Heart left ventricle (tissue), 16 donors: ENCODE measurements around the gene COLEC11. TPM values are rescaled to one million over a fixed set of nuclear protein-coding genes. Genes with fewer than 3 reads are reported as not detected.
A peak's percentile ranks its signal among the peaks of the same experiment; 100 is the strongest.

ENCODE experiments used
- ATAC-seq, 4 donors: fragments of 200-7000 bp; cut with Tn5 transposase; one replicate each; pipeline ENCODE4 v1.9.1; 2020 to 2022; ENCODE audit warnings: moderate library complexity in 4 of 4, mild to moderate bottlenecking in 3 of 4, moderate number of reproducible peaks in 1 of 4
- DNase-seq, 5 donors: peaks; one replicate each; pipeline ENCODE4 v3.0.0-alpha.2; 2020
- H3K27ac ChIP-seq, 12 donors: fragments of 200-600 bp; sonication (generic) in 4 of 12; one replicate each; pipeline versions ENCODE4 v1.5.0 to v1.8.0; 2016 to 2022; ENCODE audit warnings: mild to moderate bottlenecking in 2 of 12
- H3K27me3 ChIP-seq, 9 donors: fragments of 200-600 bp; sonication (generic) in 2 of 9; one replicate each; pipeline versions ENCODE4 v1.5.1 to v1.8.0; 2016 to 2022; ENCODE audit warnings: mild to moderate bottlenecking in 3 of 9
- H3K36me3 ChIP-seq, 9 donors: fragments of 200-600 bp; sonication (generic) in 2 of 9; one replicate each; pipeline versions ENCODE4 v1.5.0 to v1.8.0; 2018 to 2022; ENCODE audit warnings: mild to moderate bottlenecking in 2 of 9
- H3K4me1 ChIP-seq, 12 donors: fragments of 200-600 bp; sonication (generic) in 4 of 12; one replicate each; pipeline versions ENCODE4 v1.5.0 to v1.8.0; 2016 to 2022; ENCODE audit warnings: mild to moderate bottlenecking in 3 of 12
- H3K4me3 ChIP-seq, 12 donors: fragments of 200-600 bp; sonication (generic) in 4 of 12; one replicate each; pipeline versions ENCODE4 v1.5.0 to v1.8.0; 2017 to 2022; ENCODE audit warnings: mild to moderate bottlenecking in 9 of 12, moderate library complexity in 4 of 12
- H3K9me3 ChIP-seq, 12 donors: fragments of 200-600 bp; sonication (generic) in 4 of 12; one replicate each; pipeline versions ENCODE4 v1.5.0 to v1.8.0; 2016 to 2022; ENCODE audit warnings: mild to moderate bottlenecking in 1 of 12
- POLR2A ChIP-seq, 2 donors: fragments of 450-650 bp; IDR thresholded peaks; one replicate each; pipeline ENCODE4 v1.6.1; 2017; ENCODE audit warnings: antibody characterized with exemption in 2 of 2, mild to moderate bottlenecking in 2 of 2, moderate library complexity in 2 of 2
- WGBS, 4 donors: extraction: QIAGEN DNeasy Blood & Tissue Kit in 2 of 4; methylation state at CpG; one replicate each; pipeline versions ENCODE4 v1.1.5 to v1.1.7; 2013 to 2018; 5-methylcytosine and 5-hydroxymethylcytosine counted together
- intact Hi-C, 10 donors: fragments of 100-400 bp; cut with DNase I; formaldehyde crosslinking; loops; one replicate each; pipeline versions ENCODE4 v1.11.1 to v1.14.2; 2022
- polyA plus RNA-seq, 2 donors: library from polyadenylated mRNA; stranded (reverse); fragments of 200-250 nt; gene quantifications; one replicate each; pipeline ENCODE4 v1.2.3, GENCODE V29; 2013
- total RNA-seq, 9 donors: library from RNA; depleted of rRNA in 2 of 9; stranded (reverse); fragments of >200 nt in 2 of 9; fragmentation: NEBNext Ultra II Directional in 3 of 9; extraction: Animal tissue kit (Norgen Biotek cat#: 25700) in 3 of 9; gene quantifications; one replicate each; pipeline versions ENCODE4 v1.1.0 to v1.2.4, GENCODE V29; 2016 to 2023
- TF ChIP-seq, protein P1 (sequence below), 12 donors: fragments of 200-600 bp; sonication (generic) in 4 of 12; IDR thresholded peaks; one replicate each; pipeline versions ENCODE4 v1.5.0 to v1.8.0; 2018 to 2022; ENCODE audit warnings: antibody characterized with exemption in 12 of 12, mild to moderate bottlenecking in 5 of 12
- donor health status: ischemic (EF 13 %, LVEDD 7.1; RV severe dilation, severe dysfunction).
- donor health status: healthy with polysubstance abuse.
- donor health status: DM: no; HTN: yes; CAD: no.
- donor health status: DM: no; HTN: no; CAD: no.
- donor health status: ischemic (EF 25% LVEDD 6.9; RV normal size, moderate dysfunction).
- donor health status: ischemic (EF 25% LVEDD 5.7; RV mildly dilated, moderate dysfunction).
- donor health status: healthy.
- donor health status: DM: yes; HTN: yes; CAD: no.
- donor health status: ischemic (EF 35%, LVEDD 5.7; RV mildly dilated, moderate dysfunction).
- donor health status: nonischemic (EF 11% LVEDD 7.7; RV severe dilation, severe dysfunction).
- donor health status: DM: yes; HTN: yes; CAD: no.
- donor health status: PGD.
- donor health status: ischemic (EF 29% LVEDD 5.4; RV normal size, mild dysfunction).
- donor health status: nonischemic (EF 23%, LVEDD 6.1; RV moderate dilation, normal function).

The COLEC11 gene
- total and polyA plus RNA-seq, 11 donors, result 2.3 to 12.5 (median 3.1) TPM

DNA sequence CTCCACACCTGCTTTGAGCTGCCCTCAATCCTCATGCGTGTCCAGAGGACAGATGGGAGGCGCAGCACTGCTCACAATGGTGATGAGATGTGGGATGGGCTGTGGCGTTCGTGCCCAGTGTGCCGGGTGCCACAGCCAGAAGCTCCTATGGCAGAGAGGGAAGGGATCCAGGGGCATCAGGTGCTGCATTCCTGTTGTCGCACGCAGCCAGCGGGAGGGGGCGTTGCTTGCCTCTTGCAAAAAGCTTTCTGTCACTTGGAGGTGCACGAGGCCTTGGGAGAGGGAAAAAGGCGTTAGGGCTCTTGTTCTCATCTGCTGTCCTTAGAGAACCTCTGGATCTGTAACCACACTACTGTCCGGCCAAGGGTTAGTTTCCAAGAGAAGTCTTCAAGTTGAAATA lies 33.9 kb downstream of the COLEC11 start:
- Histone ChIP-seq H3K4me1 (peaks cover 0 to 23% (median 12%) of the 10 kb centered on the region in 12 donors), H3K27me3 (no peaks in the 10 kb centered on the region), H3K27ac (no peak overlapping the region), H3K36me3 (no peaks in the 10 kb centered on the region), H3K4me3 (no peak overlapping the region), H3K9me3 (peaks cover 0 to 4% (median 0%) of the 10 kb centered on the region in 12 donors)
- DNase-seq, result peak in 2 of 5 donors; percentile 15 to 18
- no peak for TF ChIP-seq POLR2A (IDR thresholded peaks at IDR 0.05)
- TF ChIP-seq, protein P1, sequence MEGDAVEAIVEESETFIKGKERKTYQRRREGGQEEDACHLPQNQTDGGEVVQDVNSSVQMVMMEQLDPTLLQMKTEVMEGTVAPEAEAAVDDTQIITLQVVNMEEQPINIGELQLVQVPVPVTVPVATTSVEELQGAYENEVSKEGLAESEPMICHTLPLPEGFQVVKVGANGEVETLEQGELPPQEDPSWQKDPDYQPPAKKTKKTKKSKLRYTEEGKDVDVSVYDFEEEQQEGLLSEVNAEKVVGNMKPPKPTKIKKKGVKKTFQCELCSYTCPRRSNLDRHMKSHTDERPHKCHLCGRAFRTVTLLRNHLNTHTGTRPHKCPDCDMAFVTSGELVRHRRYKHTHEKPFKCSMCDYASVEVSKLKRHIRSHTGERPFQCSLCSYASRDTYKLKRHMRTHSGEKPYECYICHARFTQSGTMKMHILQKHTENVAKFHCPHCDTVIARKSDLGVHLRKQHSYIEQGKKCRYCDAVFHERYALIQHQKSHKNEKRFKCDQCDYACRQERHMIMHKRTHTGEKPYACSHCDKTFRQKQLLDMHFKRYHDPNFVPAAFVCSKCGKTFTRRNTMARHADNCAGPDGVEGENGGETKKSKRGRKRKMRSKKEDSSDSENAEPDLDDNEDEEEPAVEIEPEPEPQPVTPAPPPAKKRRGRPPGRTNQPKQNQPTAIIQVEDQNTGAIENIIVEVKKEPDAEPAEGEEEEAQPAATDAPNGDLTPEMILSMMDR (IDR thresholded peaks at IDR 0.05), result no peak
- 45 to 64% (median 54%) methylated on average over 12 of the region's 12 CpGs for WGBS, 4 donors
- intact Hi-C loops, result no loop called here
- peak in 1 of 4 donors; percentile 12 for ATAC-seq

DNA sequence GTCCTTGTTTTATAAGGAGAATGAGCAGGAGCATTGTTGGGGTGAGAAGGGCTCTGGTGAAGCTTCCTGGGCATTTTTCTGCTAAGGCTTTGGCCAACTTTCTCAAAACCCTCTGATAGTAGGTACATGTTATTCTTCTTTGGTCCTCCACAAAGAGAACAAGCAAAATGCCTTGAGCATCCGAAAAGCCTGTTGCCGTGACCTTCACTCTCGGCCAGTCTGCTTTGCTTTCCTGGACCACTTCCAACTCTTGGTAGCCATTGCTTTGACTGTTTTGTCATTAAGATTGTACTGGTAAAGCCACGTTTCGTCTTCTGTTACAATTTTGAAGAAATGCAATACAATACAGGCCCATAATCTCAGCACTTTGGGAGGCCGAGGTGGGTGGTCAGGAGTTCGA lies 35.7 kb downstream of the COLEC11 start:
- Histone ChIP-seq H3K27ac (no peak overlapping the region), H3K36me3 (no peaks in the 10 kb centered on the region), H3K9me3 (no peaks in the 10 kb centered on the region), H3K4me3 (no peak overlapping the region), H3K27me3 (no peaks in the 10 kb centered on the region), H3K4me1 (peaks cover 0 to 23% (median 12%) of the 10 kb centered on the region in 12 donors)
- no peak for ATAC-seq
- DNase-seq, result peak in 2 of 5 donors; percentile 6 to 10
- intact Hi-C loops, result no loop called here
- TF ChIP-seq, protein P1 (IDR thresholded peaks at IDR 0.05), result no peak
- no peak for TF ChIP-seq POLR2A (IDR thresholded peaks at IDR 0.05)
- 64 to 74% (median 70%) methylated on average over 7 of the region's 7 CpGs for whole genome bisulfite sequencing, 4 donors

DNA sequence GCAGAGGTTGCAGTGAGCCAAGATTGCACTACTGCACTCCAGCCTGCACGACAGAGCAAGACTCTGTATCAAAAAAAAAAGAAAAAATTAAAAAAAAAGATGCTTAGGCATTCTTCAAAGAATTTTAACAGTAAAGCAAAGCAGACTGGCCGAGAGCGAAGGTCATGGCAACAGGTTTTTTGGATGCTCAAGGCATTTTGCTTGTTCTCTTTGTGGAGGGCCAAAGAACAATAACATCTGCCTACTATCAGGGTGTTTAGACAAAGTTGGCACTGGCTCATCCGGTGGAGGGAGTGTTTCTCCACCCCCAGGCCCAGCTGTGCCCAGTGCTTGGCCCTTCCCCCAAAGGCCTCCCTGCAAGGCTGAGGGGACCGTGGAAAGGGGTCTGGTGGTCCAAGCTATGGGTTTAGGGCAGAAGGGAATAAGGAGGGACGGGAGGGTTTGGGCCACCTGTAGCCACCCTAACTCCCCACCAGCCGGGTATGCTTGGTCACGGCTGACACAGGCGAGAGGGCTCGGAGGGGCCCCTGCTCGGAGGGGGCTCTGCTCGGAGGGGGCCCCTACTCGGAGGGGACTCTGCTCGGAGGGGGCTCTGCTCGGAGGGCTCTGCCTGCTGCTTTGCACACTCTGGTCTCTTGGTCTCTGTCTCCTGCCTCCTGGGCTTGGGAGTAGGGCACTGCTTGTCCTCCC lies 36.4 kb downstream of the COLEC11 start:
- Histone ChIP-seq H3K9me3 (no peaks in the 10 kb centered on the region), H3K27me3 (no peaks in the 10 kb centered on the region), H3K4me1 (peaks cover 0 to 17% (median 6%) of the 10 kb centered on the region in 12 donors), H3K4me3 (no peak overlapping the region), H3K27ac (no peak overlapping the region), H3K36me3 (no peaks in the 10 kb centered on the region)
- WGBS, 4 donors, result 86 to 87% (median 87%) methylated on average over 14 to 15 of the region's 15 CpGs
- intact Hi-C loops, result no loop called here
- no peak for ATAC-seq
- peak in 2 of 5 donors; percentile 6 to 24 for DNase-seq
- TF ChIP-seq, protein P1 (IDR thresholded peaks at IDR 0.05), result no peak
- TF ChIP-seq POLR2A (IDR thresholded peaks at IDR 0.05), result no peak

DNA sequence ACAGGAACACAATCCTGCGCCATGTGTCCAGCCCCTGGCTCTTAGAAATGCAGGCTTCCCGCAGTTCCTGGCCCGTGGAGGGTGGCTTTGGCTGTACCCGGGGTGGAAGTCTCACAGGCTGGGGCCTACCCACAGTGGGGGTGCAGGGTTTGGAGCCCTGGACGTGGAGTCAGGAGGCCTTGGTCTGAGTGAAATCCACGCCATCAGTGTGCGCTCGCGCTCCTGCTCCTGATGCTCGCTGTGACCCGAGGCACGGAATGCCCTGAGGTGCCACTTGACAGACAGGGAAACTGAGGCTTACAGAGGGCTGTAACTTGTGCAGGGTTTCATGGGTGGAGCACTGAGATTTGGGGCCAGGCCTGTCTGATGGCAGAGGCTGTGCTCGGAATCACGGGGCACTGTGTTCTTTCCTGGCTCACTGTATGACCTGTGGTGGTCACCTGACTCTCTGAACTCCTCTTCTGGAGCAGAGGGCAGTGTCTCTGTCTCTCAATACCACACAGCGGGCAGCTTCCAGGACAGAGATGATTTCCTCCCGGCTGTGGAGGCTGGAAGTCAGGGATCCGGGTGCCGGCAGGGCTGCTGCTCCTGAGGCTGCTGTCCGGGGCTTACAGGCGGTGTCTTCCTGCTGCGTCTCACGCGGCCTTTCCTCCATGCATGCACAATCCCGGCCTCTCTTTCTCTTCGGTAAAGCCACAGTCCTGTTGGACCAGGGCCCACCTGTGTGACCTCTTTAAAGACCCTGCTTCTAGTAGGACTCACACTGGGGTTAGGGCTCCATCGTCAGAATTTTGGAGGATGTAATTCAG lies 37.1 kb downstream of the COLEC11 start:
- ATAC-seq (no peak), DNase-seq (peak in 2 of 5 donors; percentile 8 to 11)
- no peaks in the 10 kb centered on the region for H3K36me3 ChIP-seq
- H3K27ac ChIP-seq, result no peak overlapping the region
- no peak overlapping the region for H3K4me3 ChIP-seq
- 87 to 92% (median 90%) methylated on average over 20 to 26 of the region's 26 CpGs for WGBS, 4 donors
- no peaks in the 10 kb centered on the region for H3K9me3 ChIP-seq
- peaks cover 0 to 11% (median 3%) of the 10 kb centered on the region in 12 donors for H3K4me1 ChIP-seq
- TF ChIP-seq POLR2A (IDR thresholded peaks at IDR 0.05), result no peak
- TF ChIP-seq, protein P1 (IDR thresholded peaks at IDR 0.05), result no peak
- H3K27me3 ChIP-seq, result no peaks in the 10 kb centered on the region
- intact Hi-C loops, result no loop called here
